HG03460 (cell line): Measurements from ENCODE around the gene CCDC110.
A peak's percentile ranks its signal among the peaks of the same experiment; 100 is the strongest.

Experiments used
- ATAC-seq: cut with Tn5 transposase; IDR thresholded peaks from one replicate; pipeline ENCODE4 v1.9.1; 2021; ENCODE audit not compliant: unreplicated experiment

CCDC110 gene

DNA sequence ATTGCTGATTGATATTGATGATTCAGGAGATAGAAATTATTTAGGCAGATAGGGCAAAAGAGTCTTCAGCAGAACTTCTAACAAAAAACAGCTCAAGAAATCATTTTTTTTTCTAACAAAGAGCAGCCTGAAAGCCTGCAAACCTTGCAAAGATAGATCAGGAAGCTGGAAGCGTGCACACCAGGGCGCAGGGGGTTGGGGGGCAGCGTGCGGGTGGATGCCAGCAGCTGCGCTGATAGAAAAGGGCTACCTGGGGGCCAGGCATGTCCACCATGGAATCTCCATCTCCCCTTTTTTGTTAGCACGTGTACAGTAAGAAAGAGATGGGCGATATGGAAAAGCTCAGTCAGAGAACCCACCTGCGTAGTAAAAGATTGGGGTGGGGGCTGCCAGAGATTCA, 1.7 kb upstream of the CCDC110 start:
- no peak for ATAC-seq

DNA sequence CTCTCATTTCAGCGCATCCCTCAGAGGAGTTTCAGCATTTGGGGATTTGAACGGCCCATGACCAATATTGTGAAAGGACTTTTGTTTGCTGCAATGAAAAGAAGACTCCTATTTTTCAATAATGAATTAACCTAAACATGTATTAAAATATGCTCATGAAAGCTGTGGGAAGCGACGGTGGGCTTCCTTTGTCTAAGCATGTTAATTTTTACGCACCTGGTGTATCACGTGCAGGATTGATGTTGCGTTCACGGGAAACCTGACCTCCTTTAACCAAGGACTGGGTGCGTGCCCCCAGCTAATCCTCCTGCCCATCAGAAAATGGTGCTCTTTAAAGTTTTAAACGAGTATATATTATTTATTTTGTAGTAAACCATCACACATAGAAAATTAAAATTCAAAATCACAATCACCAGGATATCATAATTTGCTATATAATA, 590 bp upstream of the CCDC110 start:
- ATAC-seq = no peak

DNA sequence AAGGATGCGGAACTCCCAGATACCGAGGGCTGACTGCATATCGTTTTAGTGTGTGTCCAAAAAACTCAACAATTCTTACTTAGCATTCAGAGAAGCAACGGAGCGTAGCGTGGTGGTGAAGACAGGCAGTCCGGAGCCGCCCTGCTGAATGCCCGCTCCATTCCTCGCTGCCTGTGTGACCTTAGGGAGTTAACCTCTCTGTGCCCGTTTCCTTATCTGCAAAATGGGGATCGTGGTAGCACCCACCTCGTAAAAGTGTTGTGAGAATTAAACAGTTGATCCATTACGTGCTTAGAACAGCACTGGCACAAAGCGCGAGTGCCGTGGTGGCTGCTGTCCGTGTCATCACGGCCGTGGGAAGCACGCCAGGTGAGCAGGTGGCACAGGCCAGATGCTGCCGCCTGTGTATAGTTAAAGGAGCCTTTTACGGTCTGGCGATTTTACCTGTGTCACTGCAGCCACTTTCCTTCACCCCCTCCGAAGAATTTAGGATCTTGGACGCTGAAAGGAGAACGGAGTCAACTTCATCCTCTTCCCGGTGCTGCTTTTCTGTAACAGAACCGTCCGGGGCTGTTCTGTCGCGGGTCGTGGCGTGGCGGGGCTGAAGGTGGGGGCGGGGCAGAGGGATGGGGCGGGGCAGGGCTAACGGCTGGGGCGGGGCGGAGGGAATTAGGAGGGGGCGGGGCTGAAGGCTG, 885 bp downstream of the CCDC110 start:
- no peak for ATAC-seq

DNA sequence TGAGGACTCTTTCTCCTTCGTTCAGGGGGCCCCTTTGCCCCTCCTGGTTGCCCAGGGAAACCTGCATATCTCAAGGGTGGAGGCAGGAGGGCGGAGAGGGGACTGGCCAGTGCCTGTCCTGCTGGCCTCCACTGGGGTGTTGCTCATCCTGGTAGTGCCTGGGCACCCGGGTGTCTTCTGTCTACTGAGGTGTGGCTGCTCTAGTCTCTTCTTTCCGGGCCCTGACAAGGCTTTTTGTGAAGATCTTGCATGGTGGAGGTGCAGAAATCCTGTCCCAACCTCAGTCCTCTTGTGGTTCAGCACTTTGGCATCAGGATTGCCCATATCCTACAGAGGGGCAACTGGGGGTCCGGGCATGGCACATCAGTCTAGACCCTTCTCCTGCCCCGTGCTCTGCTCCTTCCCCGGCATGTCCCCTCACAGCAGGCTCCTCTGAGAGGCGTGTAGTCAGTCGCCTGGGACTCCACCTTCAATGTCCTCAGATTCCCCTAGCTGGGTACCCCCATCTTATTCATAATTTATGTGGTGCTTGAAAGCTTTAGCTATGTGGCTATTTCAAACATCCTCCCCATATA, 1.9 kb downstream of the CCDC110 start:
- ATAC-seq = no peak

DNA sequence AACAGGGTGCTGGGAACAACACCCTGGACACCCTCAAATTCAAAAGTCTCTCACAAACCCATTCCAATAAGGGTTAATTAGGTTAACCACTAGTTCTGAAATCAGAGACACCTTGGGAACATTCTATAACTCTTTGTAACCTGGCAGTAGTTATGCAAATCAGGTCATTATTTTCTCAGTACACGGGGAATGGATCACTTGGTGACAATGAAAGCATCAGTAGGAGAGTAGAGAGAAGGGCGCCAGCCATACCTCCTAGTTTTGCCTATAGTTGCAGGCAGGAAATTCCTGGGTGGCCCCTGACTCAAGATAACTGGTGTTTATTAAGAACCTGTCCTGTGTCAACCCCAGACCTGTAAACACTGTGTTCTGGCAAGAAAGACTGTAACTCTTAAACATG, 2.5 kb downstream of the CCDC110 start:
- no peak for ATAC-seq

DNA sequence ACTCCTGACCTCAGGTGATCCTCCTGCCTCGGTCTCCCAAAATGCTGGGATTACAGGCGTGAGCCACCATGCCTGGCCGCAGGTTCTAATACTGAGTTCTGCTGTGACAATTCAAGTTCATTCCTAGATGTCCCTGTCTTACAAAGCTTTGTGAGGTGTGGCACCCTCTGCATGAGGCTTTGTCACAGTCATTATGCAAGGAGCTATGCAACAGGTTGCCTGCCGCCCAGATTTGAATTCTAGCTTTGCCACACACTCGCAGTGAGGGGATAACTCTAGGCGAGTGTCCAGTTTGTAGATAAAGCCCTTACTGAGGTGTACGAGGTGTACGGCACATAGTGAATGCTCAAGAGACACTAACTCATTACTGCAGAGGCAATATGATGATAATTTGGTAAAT, 3.5 kb downstream of the CCDC110 start:
- ATAC-seq = no peak

DNA sequence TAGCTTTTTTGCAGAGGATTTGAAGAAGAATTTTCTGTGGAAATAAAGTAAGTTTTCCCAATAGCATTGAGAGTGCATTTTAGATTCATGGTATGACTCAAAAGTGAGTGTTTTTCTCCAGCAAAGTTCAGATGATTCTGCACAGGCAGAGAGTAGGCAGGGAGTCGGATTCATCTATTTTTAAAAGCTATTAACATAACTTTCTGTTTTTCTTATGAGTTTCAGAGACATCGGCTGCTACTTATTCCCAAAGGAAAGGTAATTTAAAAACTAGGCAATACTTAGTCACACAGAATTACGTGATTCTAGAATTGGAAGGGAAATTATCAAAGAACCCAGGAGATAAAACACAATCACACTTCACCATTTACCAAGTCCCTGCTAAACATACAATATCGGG, 4.4 kb downstream of the CCDC110 start:
- ATAC-seq = no peak

DNA sequence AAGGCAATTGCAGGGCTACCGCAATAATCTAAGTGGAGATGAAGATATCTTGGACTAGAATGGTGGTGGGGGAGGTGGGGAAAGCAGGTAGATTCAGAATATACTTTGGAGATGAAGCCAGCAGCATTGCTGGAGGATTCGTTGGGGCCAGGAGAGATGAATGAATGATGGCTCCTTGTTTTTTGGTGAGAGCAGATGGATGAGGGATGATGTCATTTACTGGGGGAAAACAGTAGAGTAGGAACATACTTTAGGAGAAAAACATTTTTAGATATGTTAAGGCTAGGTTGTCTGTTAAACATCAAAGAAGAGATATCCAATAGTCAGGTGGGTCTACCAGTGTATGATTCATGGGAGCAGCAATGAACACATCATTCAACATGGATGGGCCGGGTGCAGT, 5.8 kb downstream of the CCDC110 start:
- no peak for ATAC-seq

DNA sequence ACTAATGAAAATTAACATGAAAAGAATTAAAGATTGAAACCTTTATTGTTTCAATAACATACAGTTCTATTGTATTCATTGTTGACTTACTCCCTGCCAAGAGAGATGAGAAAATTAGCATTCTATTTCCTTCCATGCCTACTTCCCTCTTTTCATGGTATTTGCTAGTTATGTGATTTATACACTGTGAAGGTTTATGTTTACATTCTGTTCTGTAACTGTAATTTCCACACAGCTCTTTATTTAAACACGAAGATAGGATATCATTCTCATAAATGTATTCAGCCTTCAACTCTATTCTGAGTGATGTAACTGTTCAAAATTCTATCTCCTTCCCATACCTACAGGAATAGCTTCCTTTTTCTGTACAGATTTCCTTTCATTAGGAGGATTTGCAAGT, 6.6 kb downstream of the CCDC110 start:
- ATAC-seq = no peak

DNA sequence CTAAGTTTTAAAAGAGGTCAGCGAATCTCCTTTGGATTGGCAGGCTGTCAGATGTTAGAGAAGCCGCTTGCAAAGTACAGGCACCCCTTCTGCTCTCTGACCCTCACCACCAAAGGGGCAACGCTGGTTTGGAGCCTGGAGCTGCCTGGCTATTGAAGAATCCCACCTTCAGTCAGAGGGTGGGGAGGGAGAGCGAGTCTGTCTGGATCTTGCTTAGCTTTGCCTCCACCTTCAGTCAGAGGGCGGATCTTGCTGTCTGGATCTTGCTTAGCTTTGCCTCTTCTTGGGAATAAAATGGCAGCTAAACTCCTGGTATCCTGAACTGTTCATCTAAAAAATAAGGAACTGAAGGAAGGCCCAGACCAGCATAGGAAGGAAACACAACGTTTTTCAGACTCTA, 7.3 kb downstream of the CCDC110 start:
- no peak for ATAC-seq

DNA sequence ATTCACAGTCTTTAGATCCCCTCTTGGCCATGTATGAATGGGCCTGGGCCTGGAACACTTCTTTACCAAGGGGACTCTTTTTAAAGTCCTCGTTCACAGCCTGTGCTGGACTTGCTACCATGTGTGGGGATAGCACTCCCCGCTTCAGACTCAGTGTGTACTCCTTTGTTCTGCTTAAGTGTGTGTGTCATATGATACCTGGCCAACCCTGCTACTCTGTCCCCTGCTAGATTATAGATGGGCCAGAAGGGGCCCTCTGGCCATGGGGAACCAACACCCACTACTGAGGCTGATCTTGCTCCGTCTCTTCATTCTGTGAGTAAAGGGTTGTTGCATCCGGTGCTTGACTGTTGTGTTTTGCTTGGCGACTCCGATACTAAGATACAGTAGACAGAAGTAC, 8.0 kb downstream of the CCDC110 start:
- no peak for ATAC-seq

DNA sequence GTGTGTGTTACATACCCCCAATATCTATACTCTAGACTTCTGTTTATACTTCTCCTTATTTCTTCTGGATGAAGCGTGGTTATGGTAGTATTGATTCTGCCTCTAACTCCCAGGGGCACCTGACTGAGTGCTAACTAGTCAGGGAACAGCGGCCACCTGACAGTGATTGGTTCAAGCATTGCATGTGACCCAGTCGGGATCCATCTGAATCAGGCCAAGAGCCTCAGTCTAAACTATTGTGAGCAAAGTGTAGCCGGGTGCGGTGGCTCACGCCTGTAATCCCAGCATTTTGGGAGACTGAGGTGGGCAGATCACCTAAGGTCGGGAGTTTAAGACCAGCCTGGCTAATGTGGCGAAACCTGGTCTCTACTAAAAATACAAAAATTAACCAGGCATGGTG, 10.0 kb downstream of the CCDC110 start:
- ATAC-seq = no peak

DNA sequence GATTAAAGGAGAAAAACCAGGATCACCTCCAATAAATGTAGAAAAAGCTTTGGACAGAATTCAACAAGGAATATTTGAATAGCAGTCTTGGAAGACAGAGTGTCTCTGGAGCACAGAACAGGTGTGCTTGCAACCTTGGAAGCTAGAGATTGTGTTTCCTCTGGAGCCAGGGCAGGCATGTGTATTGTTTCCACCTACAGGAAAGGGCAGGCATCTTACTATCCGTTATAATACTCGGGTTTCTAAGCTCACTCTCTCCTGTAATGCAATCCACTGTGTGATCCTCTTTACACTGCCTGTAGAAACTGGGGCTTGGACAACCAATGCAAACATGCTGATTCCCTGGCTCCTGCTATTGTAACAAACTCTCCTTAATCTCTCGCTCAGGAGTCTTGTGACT, 14.4 kb downstream of the CCDC110 start:
- ATAC-seq = no peak

DNA sequence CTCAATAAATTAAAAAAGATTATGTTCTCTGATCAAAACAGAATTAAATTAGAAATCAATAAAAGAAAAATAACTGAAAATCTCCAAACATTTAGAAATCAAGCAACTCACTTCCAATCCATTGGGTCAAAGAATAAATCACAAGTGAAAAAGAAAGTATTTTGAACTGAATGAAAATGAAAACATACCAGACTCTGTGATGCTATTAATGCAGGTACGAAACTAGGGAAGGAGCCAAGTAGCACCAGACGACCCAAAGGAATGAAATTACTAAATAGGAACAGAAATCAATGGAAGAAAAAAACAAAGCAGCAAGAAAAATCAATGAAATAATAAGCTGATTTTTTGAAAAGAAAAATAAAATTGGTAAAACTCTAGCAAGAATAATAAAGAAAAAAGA, 15.4 kb downstream of the CCDC110 start:
- no peak for ATAC-seq

DNA sequence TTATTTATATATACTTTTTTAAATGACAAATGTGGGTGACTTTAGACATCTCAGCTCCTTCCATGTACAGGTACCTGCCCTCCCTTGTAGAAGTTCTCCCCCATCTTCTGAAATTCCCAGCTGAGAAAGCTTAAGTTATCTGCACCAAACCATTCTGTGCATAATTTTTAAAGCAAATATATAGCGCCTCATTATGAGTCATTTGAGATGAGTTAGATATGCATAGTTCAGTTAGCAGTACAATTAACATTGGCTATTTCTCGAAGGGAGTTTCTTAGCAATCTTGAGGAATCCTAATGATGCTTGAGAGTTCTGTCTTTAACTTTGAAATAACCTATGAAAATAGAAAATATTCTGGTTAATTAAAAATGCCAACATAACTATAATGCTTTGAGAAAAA, 26.3 kb downstream of the CCDC110 start:
- ATAC-seq = no peak

DNA sequence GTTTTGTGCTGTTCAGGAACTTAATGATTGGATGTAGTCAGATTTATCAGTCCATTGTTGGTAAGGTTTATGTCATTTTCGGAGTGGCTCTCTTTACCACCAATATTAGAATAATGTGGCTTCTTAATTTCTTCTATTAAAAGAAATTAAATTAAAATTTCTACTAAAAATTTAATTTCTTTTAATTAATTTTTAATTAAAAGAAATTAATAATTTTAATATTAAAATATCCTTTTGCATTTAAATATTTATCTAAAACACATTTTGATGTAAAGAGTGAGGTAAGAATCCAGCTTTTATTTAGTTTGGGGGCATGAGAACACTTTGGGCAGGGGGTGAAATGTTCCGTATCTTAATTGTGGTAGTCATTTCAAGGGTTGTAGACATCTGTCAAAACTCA, 30.1 kb downstream of the CCDC110 start:
- no peak for ATAC-seq

DNA sequence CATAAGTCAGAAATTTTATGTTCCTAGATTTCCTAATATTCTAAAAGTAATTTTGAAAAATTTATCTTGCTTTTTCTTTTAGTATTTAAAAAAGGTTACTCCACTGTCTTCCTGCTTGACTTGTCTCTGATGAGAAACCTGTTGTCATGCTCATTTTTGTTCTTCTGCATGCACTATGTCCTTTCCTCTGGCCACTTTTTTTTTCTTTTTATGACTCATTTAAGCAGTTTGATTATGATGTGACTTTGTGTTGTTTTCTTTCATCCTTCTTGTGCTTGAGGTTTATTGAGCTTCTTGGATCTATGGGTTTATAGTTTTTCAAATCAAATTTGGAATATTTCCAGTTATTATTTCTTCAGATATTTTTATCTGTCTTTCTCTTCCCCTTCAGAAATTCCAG, 33.7 kb downstream of the CCDC110 start:
- ATAC-seq = no peak

DNA sequence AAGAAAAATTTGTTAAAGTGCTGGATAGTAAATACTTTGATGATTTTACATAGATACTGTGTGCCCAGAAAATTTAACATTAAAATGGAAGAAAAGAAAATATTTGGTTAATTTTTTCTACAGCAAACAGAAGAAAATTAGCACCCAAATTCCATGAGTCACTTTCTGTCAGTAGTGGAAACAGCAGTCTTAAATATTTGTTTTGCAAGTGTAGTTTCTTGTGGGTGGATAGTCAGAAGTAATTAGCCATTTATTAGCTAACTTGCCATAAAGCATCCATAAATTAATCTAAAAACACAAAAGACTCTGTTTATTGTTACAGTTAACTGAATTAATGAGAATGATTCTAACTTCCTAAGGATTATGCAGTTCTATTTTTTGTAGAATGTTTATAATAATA, 36.1 kb downstream of the CCDC110 start:
- ATAC-seq = no peak

DNA sequence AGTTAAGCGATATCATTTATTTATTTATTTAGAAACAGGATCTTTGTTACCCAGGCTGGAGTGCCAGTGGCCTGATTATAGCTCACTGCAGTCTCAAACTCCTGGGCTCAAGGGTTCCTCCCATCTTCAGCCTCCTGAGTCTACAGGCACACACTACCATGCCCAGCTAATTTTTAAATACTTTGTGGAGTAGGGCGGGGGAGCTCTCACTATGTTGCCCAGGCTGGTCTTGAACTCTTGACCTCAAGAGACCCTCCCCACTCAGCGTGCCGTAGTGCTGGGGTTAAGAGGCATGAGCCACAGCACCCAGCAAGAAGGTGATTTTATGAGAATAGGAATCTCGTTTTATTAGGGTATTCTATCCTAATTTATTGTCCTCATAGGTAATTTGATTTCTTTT, 41.9 kb downstream of the CCDC110 start:
- ATAC-seq = no peak

DNA sequence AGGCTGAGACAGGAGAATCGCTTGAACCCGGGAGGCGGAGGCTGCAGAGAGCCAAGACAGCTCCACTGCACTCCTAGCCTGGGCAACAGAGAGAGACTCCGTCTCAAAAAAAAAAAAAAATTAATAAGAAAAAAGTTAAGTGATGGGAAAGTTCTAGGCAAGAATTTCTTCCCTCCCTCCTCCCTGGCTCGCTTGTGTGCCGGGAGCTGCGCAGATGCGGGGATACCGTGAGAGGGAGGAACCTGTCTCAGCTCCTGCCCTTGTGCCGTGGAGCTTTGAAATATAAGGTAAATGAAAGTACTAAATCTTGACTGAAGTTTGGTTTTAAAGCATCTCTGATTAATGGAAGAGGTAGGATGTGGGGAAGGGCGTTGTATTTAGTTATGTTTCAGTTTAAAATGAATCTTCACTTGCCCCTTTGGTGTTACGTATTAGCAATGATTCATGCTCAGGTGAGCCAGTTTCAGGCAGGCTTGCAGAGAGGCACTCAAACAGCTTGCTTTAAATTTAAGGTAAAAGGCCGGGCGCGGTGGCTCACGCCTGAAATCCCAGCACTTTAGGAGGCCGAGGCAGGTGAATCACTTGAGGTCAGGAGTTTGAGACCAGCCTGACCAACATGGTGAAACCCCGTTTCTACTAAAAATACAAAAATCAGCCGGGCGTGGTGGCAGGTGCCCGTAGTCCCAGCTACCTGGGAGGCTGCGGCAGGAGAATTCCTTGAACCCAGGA, 44.4 kb downstream of the CCDC110 start:
- ATAC-seq = no peak

DNA sequence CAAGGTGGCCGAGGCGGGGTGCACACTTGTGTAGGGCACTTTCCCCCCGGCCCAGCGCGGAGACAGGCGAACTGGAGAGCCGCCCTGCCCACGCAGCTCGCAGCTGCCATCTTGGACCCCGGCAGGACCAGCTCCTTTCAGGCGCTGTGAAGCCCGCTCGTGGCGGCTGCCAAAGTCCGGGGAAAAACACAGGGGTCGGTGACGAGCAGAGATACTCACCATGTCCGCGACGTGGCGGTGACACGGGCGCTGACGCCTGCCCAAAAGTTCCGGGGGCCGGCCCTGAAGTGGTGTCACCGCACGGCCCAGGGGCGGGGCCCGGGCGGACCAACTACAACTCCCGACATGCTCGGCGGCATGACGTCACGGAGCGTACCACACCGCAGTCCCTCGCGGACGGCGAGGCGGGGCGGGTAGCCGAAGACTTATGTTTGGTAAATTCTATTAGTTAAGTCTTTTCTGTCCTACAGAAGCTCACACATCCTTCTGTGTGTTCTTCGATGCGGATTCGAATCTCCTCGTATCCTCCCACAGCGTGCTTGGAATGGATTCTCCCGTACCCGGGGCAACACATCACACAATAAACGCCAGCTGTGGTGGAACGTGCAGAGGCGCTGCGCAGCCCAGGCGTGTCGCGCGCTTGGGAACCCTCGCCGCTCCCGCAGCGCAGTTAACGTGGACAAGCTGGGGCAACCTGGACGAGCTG, 45.7 kb downstream of the CCDC110 start, which contains the start of gene UFSP2:
TSS of gene UFSP2 (minus strand) at position 318 of the 706 bp plus-strand sequence. CDS start at position 222, 96 bp downstream.
- ATAC-seq = peak; percentile 92
